Thyroid gland (tissue), 4 donors: Measurements from ENCODE around the gene NSL1.

ENCODE experiments used
- CTCF ChIP-seq, 6 experiments: fragments of 200-600 bp in 3 of 6; fragments of 450-650 bp in 3 of 6; sonication (generic) in 3 of 6; IDR thresholded peaks; one replicate each; pipeline ENCODE4 v1.5.1; 2016 to 2019; ENCODE audit warnings: antibody characterized with exemption in 6 of 6, mild to moderate bottlenecking in 2 of 6, inconsistent platforms in 1 of 6, moderate library complexity in 1 of 6
- POLR2A ChIP-seq, 2 donors: fragments of 450-650 bp; IDR thresholded peaks; one replicate each; pipeline ENCODE4 v1.6.1; 2017; ENCODE audit warnings: antibody characterized with exemption in 2 of 2, mild to moderate bottlenecking in 2 of 2, moderate library complexity in 1 of 2

DNA sequence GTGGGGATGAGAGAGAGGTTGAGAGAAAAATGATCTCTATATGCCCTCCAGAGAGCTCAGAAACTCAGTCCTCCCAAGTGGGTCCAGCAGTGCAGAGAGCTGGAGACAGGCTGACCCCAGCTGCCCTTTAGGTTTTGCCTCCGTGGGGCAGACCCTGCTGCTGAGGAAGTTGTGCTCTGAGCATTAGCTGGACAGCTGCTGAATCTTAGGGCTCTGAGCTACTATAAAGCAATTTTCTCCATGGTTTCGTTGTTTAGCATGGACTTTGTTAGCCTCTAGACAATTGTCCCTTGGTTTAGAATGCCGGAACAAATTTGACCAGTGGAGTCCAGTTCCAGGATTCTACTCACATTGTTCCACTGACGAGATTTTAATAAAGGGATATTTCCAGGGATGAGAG is 114.0 kb downstream of the NSL1 start:
- TF ChIP-seq CTCF (IDR thresholded peaks at IDR 0.05): no peak
- no peak for TF ChIP-seq POLR2A (IDR thresholded peaks at IDR 0.05)
